Loucy (cell line): Measurements from ENCODE around the gene ZNF606.

ENCODE experiments used
- H2AFZ ChIP-seq: fragments of 200-600 bp; sonication (generic); 2 replicates; pipeline ENCODE4 v1.6.0; 2016; ENCODE audit warnings: antibody characterized with exemption, mild to moderate bottlenecking, low read length, moderate library complexity
- H3F3A ChIP-seq: fragments of 200-600 bp; 2 replicates; pipeline ENCODE4 v1.6.0; 2016; ENCODE audit warnings: antibody characterized with exemption, low read depth, mild to moderate bottlenecking
- H3K27me3 ChIP-seq: fragments of 200-600 bp; sonication (generic); 2 replicates; pipeline ENCODE4 v1.6.1; 2014; ENCODE audit warnings: low read length, mild to moderate bottlenecking; ENCODE audit not compliant: insufficient read depth, poor library complexity, severe bottlenecking
- H3K36me3 ChIP-seq: fragments of 200-600 bp; sonication (generic); 2 replicates; pipeline ENCODE4 v1.6.1; 2016; ENCODE audit warnings: low read length; ENCODE audit not compliant: insufficient read depth
- H3K4me1 ChIP-seq: fragments of 200-600 bp; sonication (generic); 2 replicates; pipeline ENCODE4 v1.5.1; 2014; ENCODE audit warnings: low read length, mild to moderate bottlenecking; ENCODE audit not compliant: insufficient read depth, poor library complexity, severe bottlenecking
- H3K4me2 ChIP-seq: fragments of 200-600 bp; sonication (generic); 2 replicates; pipeline ENCODE4 v1.6.0; 2014; ENCODE audit warnings: antibody characterized with exemption, low read length, low read depth, mild to moderate bottlenecking; ENCODE audit not compliant: poor library complexity, severe bottlenecking
- H3K4me3 ChIP-seq: fragments of 200-600 bp; sonication (generic); 2 replicates; pipeline ENCODE4 v1.5.1; 2014; ENCODE audit warnings: low read length, mild to moderate bottlenecking, mixed read lengths; ENCODE audit not compliant: poor library complexity, severe bottlenecking
- H3K79me2 ChIP-seq: fragments of 200-600 bp; sonication (generic); 2 replicates; pipeline ENCODE4 v1.6.1; 2014; ENCODE audit warnings: low read length; ENCODE audit not compliant: insufficient read depth
- H3K9ac ChIP-seq: fragments of 200-600 bp; sonication (generic); 2 replicates; pipeline ENCODE4 v1.6.0; 2014; ENCODE audit warnings: mild to moderate bottlenecking, low read depth, low read length, moderate library complexity; ENCODE audit not compliant: poor library complexity, severe bottlenecking
- H3K9me2 ChIP-seq: fragments of 200-600 bp; sonication (generic); replicated peaks from 2 replicates; pipeline ENCODE4 v1.6.1; 2016; ENCODE audit warnings: low read depth, low read length, mixed read lengths
- H3K9me3 ChIP-seq: fragments of 200-600 bp; sonication (generic); 2 replicates; pipeline ENCODE4 v1.6.1; 2014; ENCODE audit warnings: mild to moderate bottlenecking, antibody characterized with exemption, low read length, low read depth; ENCODE audit not compliant: insufficient read depth
- H4K20me1 ChIP-seq: fragments of 200-600 bp; sonication (generic); 2 replicates; pipeline ENCODE4 v1.6.0; 2014; ENCODE audit warnings: antibody characterized with exemption, low read length, mild to moderate bottlenecking; ENCODE audit not compliant: insufficient read depth, poor library complexity, severe bottlenecking
- CTCF ChIP-seq: fragments of 200-600 bp; sonication (generic); conservative IDR thresholded peaks from 2 replicates; pipeline ENCODE4 v1.5.1; 2014; ENCODE audit warnings: mild to moderate bottlenecking, antibody characterized with exemption, low read length
- EZH2phosphoT487 ChIP-seq: fragments of 200-600 bp; IDR thresholded peaks from 2 replicates; pipeline ENCODE4 v1.6.1; 2018; ENCODE audit warnings: antibody characterized with exemption, mild to moderate bottlenecking, moderate library complexity, borderline replicate concordance

ZNF606 gene

GRCh38 chr19:57946316-57946715 is 56.3 kb downstream of the ZNF606 start:
- H3K4me1 ChIP-seq = peaks cover 17% of the 10 kb centered on the region
- peaks cover 5% of the 10 kb centered on the region; the same call in 1 of the 2 replicates for H3K9me3 ChIP-seq
- H3K27me3 ChIP-seq = peaks cover 5% of the 10 kb centered on the region
- H3K79me2 ChIP-seq = peaks cover 60% of the 10 kb centered on the region
- H4K20me1 ChIP-seq = peaks cover 29% of the 10 kb centered on the region
- H3K36me3 ChIP-seq = peaks cover 29% of the 10 kb centered on the region
- TF ChIP-seq EZH2phosphoT487 (no peak), CTCF (no peak)
- peak overlapping the region; percentile 98 for H3K4me2 ChIP-seq
- H3K9ac ChIP-seq = peak overlapping the region; percentile 97
- H3F3A ChIP-seq = no peaks in the 10 kb centered on the region
- no peaks in the 10 kb centered on the region for H3K9me2 ChIP-seq
- H3K4me3 ChIP-seq = peak overlapping the region; percentile 100
- H2AFZ ChIP-seq = no peak overlapping the region

- Histone ChIP-seq H3K4me3 (no peak overlapping the region), H3K9ac (no peak overlapping the region), H3K36me3 (peaks cover 43% of the 10 kb centered on the region), H3K9me3 (peaks cover 5% of the 10 kb centered on the region; the same call in 1 of the 2 replicates), H2AFZ (no peak overlapping the region), H3K79me2 (peaks cover 61% of the 10 kb centered on the region), H3K4me2 (no peak overlapping the region), H3K27me3 (no peaks in the 10 kb centered on the region), H3F3A (no peaks in the 10 kb centered on the region), H4K20me1 (peaks cover 22% of the 10 kb centered on the region), H3K9me2 (no peaks in the 10 kb centered on the region), H3K4me1 (peaks cover 17% of the 10 kb centered on the region)
- no peak for TF ChIP-seq EZH2phosphoT487
- TF ChIP-seq CTCF = no peak
Observed at GRCh38 chr19:57941593-57941992, 61.0 kb downstream of the ZNF606 start.

DNA sequence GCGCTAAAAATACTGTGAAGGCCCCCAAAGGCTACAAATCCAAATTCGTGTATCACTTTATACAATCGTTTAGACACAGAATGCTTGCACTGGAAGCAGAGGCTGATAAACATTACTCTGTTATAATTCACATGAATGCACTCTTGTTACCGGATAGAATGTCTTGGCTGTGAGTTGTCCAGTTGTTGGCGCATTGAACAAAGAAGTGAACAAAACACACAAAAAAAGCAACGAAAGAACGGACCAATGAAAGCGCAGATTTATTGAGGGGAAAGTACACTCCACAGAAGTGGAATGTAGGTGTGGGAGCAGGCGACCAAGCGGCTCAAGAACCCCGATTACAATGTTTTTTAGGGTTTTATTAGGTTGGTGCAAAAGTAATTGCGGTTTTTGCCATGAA is 66.9 kb downstream of the ZNF606 start:
- TF ChIP-seq EZH2phosphoT487 = no peak
- TF ChIP-seq CTCF = no peak
- Histone ChIP-seq H3K27me3 (no peaks in the 10 kb centered on the region), H3K9ac (no peak overlapping the region), H3K9me2 (no peaks in the 10 kb centered on the region), H3K9me3 (no peaks in the 10 kb centered on the region; the same call in 1 of the 2 replicates), H3K36me3 (peaks cover 9% of the 10 kb centered on the region; the same call in 1 of the 2 replicates), H3K4me2 (no peak overlapping the region), H3K4me3 (no peak overlapping the region), H3K4me1 (no peaks in the 10 kb centered on the region), H3F3A (no peaks in the 10 kb centered on the region), H2AFZ (no peak overlapping the region), H3K79me2 (peaks cover 4% of the 10 kb centered on the region; the same call in 1 of the 2 replicates), H4K20me1 (no peaks in the 10 kb centered on the region)
